Kasumi-1 (cell line): ENCODE results near the gene TEX2.
"Not testable (repeated sequence)": the region's sequence is repeated elsewhere in the genome, so short reads cannot be mapped to it uniquely, and the experiment has no call there.

Experiments used
- DNase-seq, 2 experiments: peaks; one replicate each; lab custom pipeline; 2025; lab: John Stamatoyannopoulos, UW

TEX2 gene

DNA sequence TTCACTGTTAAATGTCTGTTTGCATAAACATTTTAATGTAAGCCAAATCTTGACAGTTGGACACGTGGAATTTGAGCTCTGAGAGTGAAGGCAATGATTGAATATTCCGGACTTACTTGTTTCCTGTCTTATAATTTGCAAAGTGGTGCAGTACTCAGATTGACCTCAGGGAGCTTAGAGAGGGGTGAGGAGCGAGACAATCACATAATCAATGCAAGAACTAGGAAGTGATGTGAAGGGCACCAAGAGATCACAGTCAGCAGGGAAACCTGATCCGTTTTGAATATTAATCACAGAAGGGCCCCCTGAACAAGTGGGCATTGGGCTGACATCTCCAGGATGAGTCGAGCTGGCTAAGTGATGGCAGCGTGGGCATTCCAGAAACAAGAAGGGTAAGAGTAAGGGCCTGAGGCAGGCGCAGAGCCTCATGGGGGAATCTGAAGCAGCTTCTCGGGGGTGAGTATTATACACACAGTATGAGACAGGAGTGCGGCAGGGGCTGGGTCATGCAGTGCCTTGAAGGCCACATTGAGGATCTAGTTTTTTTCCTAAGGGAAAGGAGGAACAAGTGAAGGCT is 26.1 kb downstream of the TEX2 start:
- peak; percentile 24 to 75 for DNase-seq

DNA sequence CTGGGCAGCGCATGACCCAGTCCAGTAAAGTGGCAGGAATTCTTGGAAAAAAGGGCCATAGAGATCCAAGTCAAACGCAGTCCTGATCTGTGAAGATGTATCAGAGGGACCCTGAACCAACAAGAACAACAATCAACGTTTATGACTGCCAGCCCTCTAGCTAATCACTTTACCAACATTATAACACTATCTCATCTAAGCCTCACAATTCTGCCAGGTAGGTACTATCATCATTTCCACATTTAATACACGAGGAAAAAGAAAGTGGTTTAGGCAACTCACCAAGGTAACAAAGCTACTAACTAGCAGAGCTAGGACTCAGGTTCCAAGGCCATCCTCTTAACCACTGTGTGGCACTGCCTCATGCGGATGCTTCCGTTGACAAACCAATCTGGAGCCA is 28.1 kb downstream of the TEX2 start:
- no peak for DNase-seq

DNA sequence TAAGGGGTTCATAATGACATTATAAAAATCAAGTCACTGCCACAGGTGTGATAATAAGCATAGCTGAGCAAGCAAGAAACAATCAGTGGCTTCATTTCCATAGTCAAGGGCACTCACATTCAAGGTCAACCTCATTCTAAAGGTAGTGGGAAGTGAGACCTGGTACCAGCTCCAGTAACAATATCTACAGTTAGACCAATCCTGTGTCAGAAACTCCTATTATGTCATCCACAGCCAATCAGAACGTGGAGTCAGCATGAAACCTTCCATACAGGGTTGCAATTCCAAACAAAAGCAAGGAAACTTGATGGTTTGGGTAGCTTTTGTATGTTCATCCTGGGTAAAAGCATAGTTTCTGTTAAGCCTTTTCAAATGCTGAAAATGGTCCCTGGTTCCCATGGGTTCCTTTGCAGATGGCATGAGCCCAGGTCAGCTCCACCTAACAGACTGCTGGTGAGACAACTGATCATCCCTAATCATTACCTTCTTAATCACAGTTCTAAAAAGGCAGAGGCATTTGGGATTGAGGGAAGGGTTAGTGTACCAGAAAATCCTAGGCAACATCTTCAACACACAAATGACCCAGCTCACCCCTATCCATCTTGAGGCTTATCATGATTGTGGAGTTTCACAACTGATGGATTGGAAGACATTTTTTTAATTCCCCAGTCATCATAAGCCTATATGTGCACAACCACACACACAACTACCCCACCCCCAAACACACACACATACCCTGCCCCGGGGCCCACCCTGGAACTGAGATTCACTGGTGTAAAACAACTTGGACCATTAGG is 30.4 kb downstream of the TEX2 start:
- DNase-seq, result no peak

DNA sequence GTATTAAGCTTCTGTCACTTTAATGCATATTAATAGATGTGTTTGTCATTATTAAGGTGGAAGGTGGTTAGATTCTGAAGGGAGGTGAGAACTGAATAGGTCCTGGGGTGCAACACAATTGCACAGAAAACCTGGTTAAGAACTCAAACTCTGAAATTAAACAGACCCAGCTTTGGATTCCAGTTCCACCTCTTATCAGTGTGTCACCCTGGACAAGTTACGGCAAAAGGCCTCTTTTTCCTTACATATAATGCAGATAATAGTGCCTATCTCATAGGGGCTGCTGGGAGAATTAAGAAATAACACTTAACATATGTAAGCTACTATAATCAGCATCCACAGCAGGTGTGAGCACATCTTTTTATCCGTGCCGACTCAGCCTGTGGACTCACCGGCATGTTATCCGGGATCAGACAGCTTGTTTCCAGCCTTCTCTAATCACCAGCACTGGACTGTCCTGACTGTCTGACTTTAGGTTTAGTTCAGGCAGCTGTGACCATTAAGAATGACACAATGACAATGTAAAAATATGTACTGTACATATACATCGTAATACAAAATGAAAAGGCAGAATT is 31.4 kb downstream of the TEX2 start:
- DNase-seq, result no peak

DNA sequence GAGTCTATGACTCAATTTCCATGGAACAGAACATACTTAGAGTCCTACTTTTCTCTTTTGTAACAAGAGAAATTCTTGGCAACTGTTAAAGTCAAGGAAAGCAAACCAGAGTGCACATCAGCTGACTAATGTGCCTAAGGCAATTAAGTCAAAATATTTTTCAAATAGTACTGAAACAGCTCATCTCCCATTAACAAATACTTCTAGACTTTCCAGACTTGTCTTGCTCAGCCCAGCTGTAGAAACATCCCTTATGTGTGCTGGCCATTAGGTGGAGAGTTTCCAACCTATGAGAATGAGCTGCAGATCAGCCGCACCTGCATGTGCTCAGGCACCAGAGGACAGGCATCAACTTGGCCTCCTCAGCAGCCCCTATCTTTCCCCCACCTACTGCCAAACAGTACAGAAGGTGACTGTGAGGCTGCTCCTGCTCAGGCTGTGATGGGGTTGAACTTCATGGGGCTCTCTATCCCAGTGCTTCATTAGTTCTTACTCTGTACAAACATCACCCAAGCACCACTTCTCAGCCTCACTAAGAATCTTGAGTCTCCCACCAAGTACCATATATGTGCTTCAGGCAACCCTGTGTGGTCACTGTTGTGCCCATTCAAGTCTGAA is 32.2 kb downstream of the TEX2 start:
- DNase-seq, result no peak

DNA sequence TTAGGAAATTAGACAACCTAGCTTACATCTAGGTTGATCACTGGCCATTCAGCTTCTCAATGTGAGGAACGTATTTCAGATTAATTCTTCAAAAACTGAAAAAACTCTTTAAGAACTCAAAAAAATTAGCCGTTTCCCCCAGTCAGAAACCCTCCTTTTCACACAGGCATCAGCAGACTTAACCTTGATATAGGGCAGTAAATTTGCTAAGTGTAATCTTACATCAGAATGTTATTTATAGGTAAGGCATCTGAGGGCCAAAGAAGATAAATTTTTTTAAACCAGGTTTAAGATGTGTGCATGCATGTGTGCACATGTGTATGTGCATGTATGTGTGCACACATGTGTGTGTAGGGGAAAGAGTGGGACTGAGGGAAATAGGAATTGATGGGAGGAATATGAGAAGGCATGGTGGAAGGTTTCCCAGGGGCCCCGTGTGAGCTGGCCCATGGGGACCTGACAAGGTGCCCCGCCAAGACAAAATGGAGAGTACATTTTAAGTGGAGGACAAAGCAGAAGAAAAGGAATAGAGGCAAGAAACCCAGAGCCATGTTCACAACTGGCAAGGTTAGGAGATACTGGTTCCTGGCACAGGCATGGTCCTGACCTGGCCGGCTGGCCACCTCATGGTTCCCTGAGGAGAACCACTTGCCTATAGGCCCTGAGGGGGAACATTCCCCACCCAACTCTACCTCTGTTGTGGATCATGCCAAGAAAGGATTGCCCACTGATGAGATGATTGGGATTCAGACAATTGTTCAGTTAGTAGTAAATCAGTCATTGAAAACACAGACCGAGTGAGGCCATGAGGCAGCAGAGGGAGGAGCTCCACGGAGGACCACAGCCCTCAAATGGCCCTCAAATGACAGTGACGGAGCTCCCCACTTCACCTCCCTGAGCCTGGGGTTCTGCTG is 33.0 kb downstream of the TEX2 start:
- no peak for DNase-seq

DNA sequence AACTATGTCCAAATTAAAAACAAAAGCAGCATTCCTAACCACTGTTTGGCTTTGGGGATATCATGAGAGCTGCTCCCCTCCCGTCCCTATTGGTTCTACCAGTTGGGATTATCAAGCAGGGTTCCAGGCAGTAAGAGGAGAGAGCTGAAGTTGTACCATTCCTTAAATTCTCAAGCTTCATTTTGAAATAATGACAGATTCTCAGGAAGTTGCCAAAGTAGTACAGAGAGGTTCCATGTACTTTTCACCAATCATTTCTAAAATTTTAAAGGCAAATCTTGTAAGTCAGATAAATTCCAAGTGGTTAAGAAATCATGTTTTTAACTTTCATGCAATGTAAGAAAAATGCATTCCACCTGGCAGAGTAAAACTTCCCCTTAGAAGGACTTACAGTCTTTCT is 36.9 kb downstream of the TEX2 start:
- DNase-seq, result no peak

DNA sequence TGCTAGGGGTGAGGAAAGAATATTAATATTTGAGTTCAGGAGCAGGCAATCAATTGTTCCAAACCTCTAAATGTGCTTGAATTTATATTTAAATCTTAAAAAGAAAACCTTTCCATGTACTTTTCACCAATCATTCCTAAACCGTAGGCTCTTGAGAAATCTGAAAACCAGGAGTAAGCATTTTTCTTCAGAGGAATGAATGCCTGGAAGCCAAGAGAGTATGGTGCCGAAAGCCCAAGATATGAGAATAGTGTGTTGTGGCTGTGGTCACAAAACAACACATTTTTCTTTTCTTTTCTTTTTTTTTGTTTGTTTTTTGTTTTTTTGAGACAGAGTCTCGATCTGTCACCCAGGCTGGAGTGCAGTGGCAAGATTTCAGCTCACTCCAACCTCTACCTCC is 37.6 kb downstream of the TEX2 start:
- DNase-seq, result no peak

DNA sequence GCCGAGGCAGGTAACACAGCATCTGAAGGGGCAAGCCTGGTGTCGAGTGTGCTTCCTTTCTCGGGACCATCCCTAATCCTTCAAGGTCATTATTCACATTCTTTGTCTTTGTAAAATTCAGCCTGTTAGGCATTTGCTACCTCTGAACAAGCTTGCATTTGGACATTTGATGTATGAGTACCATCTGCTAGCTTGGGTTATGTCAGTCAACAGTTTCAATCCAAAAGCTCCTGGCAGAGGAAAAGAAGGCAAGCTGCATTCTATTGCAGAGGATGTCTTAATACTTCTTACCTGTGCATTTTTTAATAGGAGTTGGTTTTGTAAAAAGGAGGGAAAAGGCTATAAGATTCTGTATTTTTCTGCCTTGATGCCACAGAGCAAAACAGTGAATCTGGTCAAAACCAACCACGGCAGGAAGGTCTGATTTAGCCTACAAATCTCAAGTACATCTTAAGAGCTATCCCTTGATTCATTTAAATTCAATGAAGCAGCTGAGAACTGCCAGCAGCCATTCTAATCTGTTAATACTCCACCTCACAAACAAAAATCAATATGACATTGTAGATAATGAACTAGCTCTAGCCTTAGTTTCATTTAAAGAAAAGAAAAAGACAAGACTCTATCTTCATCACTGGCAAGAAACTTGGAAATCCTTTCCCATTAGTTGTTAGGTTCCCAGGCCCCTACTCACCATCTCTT is 39.0 kb downstream of the TEX2 start:
- DNase-seq, result no peak

DNA sequence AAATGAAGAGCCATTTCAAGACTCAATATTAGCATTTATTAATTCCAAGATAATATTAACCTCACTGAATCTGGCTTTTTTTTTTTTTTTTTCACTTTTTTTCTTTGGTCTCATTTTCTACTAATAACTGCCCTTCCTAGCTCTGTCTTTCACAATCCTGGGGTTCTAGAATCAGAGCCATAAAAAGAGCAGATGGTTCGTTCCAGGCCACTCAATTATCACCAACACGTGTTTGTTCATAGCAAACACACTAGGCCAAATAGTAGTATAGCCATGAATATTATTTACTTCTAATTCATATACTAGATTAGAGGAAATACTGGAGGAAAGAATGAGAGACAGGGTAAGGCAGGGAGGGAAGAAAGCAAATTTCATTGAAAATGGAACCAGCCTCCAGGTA is 39.8 kb downstream of the TEX2 start:
- DNase-seq, result no peak

DNA sequence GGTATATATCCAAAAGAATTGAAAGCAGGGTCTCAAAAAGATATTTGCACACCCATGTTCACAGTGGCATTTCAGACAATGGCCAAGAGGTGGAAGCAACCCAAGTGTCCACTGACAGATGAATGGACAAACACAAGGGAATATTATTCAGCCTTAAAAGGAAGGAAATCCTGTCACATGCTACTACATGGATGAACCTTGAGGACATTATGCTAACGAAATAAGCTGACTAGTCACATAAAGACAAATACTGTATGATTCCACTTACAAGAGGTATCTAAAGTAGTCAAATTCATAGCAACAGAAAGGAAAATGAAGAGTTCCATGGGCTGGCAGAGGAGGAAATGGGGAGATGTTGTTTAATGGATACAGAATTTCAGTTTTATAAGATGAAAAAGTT is 41.4 kb downstream of the TEX2 start:
- DNase-seq, result no peak

DNA sequence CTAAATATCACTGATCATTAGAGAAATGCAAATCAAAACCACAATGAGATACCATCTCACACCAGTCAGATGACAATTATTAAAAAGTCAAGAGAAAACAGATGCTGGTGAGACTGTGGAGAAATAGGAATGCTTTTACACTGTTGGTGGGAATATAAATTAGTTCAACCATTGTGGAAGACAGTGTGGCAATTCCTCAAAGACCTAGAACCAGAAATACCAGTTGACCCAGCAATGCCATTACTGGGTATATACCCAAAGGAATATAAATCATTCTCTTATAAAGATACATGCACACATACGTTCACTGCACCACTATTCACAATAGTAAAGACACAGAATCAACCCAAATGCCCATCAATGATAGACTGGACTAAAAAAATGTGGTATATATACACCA is 42.5 kb downstream of the TEX2 start:
- DNase-seq, result not testable (repeated sequence)

DNA sequence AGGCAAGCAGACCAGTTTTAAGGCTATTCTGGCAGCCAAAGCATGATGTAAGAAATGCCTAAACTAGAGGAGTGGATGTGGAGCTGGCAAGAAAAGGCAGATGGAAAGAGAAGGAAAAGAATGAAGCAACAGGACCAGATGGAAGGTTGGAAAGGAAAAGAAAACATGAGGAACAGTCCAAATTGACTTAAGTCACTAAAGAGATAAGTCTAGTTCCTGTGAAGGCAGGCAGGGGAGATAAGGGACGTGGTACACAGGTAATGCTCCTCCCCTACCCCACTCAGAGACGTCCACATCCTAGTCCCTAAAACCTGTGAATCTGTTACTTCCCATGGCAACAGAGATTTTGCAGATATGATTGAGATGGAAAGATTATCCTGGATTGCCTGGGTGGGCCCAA is 43.5 kb downstream of the TEX2 start:
- no peak for DNase-seq

DNA sequence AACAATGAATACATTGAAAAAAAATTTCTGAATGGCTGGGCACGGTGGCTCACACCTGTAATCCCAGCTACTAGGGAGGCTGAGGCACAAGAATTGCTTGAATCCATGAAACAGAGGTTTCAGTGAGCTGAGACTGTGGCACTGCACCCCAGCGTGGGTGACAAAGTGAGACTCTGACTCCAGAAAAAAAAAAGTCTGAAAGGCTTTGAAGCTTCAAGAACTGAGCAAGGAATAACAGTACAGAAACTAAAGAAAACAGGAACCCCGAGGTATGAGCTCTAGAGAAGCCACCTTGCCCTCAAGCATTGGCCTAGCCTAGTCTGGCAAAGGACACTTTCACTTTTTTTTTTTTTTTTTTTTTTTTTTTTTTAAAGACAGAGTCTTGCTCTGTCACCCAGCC is 45.0 kb downstream of the TEX2 start:
- DNase-seq, result peak in 1 of 2 experiments; percentile 10

DNA sequence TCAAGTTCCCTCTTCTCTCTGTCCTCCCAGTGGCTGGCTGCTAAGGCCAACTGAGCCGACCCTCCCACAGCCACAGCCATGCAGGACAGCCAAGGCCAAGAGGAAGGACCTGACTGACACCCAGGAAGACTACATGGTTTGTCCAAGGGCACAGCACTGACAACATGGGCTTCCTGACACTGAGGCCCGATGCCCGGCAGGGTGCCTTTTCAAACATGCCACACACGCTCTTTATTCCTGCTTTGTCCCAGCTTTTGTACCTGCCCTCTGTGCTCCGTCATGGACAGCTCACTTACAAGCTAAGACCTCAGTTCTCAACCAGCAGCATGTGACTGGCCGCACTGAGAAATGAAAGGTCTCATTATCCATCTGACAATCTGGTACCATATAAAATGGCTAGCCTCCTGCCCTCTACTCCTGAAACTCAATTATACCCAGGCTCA is 45.8 kb downstream of the TEX2 start:
- no peak for DNase-seq

DNA sequence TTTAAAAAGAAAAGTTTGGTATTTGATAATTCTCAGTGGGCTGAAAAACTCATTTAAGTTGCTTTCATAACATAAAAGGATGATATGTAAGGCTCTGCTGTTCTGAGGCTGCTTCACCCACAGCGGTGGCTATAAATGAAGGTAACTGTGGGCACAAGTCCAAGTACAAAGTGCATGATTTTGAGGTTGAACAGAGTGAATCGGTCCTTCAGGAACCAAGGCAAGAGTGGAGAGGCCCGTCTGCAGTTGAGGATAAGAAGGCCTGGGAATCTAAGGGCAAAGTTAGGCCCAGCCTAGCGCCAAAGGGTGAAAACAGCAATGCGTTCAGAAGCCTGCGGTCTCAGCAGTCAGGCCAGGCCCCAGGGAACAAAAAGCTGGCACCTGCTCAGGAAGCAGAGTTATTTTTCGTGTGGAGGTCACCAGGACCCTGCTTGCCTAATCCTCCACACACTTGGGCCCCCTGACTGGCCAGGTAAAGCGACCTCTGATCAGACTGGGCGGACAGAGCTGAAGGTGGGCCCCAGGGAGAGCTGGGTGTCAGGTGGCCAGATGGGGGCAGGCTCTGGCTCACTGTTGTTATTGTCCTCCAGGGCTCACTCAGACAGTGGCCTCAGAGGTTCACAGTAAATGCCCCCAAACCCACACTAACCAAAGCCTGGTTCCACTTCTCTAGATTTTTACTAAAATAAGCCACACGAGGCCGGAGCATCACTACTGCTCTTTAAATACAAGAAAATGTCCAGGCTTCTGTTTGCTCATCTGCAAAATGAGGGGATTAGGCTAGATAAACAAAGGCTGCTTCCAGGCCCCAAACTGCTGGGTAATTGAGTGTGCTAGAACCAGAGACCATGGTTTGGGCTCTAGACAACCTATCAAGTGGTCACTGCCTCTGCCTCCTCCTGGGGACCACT is 46.5 kb downstream of the TEX2 start:
- no peak for DNase-seq

DNA sequence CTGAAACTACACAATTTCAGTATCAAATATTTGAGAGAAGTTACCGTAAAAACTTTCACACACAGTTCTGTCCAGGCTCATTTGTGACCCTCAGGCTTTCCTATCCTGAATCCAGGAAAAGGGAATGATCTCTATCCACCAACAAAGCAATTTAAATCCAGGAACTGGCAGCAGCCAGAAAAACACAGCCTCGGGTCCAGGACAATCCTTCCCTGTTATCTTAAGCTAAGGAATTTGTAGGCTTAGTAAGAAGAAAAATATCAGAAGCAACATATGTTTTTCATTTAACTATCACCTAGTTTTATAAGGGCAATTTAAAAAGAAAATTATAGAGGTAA is 47.1 kb downstream of the TEX2 start:
- no peak for DNase-seq

DNA sequence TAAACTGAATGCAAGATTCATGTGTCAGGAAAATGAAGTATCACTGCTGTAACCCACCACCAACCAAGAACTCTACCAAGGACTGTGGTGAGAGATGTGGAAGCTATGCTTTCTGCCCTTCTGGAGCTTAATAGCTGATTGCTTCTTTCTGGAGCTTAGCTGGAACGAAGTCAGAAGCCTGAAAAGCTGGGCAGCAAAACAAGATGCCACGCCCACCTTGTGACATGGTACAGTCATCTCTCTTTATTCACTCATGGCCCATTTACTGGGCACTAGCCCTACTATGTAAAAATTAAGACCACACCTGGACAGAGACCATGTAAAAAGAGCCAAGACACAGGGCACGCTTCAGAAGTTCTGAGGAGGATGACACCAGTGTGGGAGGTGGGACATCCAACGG is 48.1 kb downstream of the TEX2 start:
- DNase-seq, result no peak

DNA sequence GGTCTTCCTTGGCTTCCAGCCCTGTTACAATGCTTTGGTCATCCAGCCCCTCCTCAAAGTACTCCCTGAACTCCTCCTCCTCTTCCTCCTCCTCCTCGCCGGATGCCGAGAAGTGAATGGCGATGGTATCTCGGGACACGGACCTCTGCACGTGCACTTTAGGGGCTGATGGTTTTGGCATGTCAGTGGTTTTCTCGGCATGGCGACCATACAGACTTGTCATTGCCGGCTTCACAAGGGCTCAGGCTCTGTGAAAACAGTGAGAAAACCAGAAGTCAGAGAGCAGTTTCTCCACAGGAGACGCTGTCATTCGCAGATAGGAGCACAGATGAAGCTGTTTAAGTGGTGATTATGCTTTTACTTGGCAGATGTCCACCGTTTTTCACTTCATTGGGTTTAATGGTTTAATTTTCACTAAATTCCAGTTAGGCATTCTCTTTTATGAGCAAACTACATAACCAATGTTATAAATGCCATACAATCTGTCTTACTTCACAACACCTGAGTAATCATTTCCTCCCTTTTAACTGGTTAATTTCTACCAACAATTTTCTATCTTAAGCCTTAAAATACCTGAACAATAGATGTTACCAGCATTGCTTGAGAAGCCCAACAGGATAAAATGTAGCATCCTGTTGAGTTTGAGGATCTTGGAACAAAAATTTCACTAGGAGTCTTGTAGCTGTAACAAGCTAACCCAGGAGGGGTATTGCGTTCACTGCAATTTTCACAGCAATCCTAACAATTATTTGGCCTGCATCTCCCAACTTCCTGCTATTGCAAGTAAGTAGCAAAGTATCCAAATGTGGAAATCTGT is 48.9 kb downstream of the TEX2 start:
- no peak for DNase-seq

DNA sequence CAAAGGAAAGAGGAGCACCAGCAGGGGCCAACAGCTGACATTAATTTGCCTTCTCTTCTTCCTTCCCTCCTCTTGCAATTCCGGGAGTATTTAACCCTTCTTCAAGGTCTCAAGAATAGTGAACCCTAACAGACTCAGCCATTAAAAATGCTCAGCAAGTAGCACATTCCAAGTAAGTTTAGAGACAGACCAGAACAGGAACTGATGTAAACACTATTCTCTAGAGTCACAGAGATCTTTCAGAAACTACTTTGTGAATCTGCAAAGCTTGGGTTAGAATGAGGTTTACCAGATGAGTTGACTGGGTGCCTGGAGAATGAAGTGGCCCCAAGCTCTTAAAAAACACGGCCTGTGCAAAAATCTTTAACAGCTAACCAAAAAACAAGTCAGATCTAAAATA is 50.9 kb downstream of the TEX2 start:
- DNase-seq, result no peak
